Activated CD8-positive, alpha-beta T cell treated with anti-CD3 and anti-CD28 coated beads for 36 hours (primary cell): ENCODE results near the gene UBA52. TPM values are rescaled to one million over a fixed set of nuclear protein-coding genes. Genes with fewer than 3 reads are reported as not detected.

Experiments
- ATAC-seq: fragments of 200-7000 bp; cut with Tn5 transposase; one replicate; pipeline ENCODE4 v1.10.0; 2021; ENCODE audit warnings: mild to moderate bottlenecking, moderate library complexity
- CTCF ChIA-PET: fragments of 350-600 bp; sonication (Branson Sonifier 250); formaldehyde crosslinking; loops from one replicate; lab custom pipeline; 2021; ENCODE audit warnings: antibody characterized with exemption; lab: Charles Lee
- POLR2A ChIA-PET: fragments of 350-600 bp; sonication (Branson Sonifier 250); formaldehyde crosslinking; loops from one replicate; lab custom pipeline; 2021; ENCODE audit warnings: antibody characterized with exemption; lab: Charles Lee
- DNase-seq: peaks from one replicate; pipeline ENCODE4 v3.0.0-alpha.2; 2020
- H3K27ac Mint-ChIP-seq: one replicate; pipeline ENCODE4 v1.8.0; 2021; ENCODE audit warnings: mild to moderate bottlenecking, mixed read lengths
- H3K27me3 Mint-ChIP-seq: one replicate; pipeline ENCODE4 v1.8.0; 2021; ENCODE audit warnings: mixed read lengths
- H3K36me3 Mint-ChIP-seq: one replicate; pipeline ENCODE4 v1.8.0; 2021; ENCODE audit warnings: low read depth, mixed read lengths
- H3K4me1 Mint-ChIP-seq: one replicate; pipeline ENCODE4 v1.8.0; 2021; ENCODE audit warnings: low read depth, mixed read lengths
- H3K4me3 Mint-ChIP-seq: one replicate; pipeline ENCODE4 v1.8.0; 2021; ENCODE audit warnings: mild to moderate bottlenecking, moderate library complexity, mixed read lengths
- H3K9me3 Mint-ChIP-seq: one replicate; pipeline ENCODE4 v1.8.0; 2021; ENCODE audit warnings: mixed read lengths
- CTCF ChIP-seq: fragments of 200-600 bp; IDR thresholded peaks from one replicate; pipeline ENCODE4 v1.8.0; 2022; ENCODE audit warnings: antibody characterized with exemption, mild to moderate bottlenecking
- intact Hi-C: fragments of 100-400 bp; cut with micrococcal nuclease; formaldehyde crosslinking; loops from one replicate; pipeline ENCODE4 v1.10.0; 2022
- total RNA-seq, 2 experiments: library from RNA; stranded (reverse); gene quantifications; one replicate each; pipeline ENCODE4 v1.2.3, GENCODE V29; 2021

UBA52 gene
- total RNA-seq, 2 experiments from 2014 or later, result 1,795 to 1,837 TPM

GRCh38 chr19:18617562-18617961, 45.9 kb downstream of the UBA52 start:
- ATAC-seq (no peak), DNase-seq (no peak)
- Mint-ChIP-seq H3K9me3 (no peaks in the 10 kb centered on the region), H3K4me3 (no peak overlapping the region), H3K4me1 (peaks cover 6% of the 10 kb centered on the region), H3K27me3 (peaks cover 31% of the 10 kb centered on the region), H3K36me3 (no peaks in the 10 kb centered on the region), H3K27ac (no peak overlapping the region)
- POLR2A ChIA-PET, result no interaction called here
- CTCF ChIA-PET, result no interaction called here
- intact Hi-C loops, result no loop called here
- no peak for TF ChIP-seq CTCF

GRCh38 chr19:18618236-18618635, 46.6 kb downstream of the UBA52 start:
- intact Hi-C loops, result no loop called here
- ATAC-seq (no peak), DNase-seq (no peak)
- ChIA-PET POLR2A (no interaction called here), CTCF (no interaction called here)
- Mint-ChIP-seq H3K9me3 (no peaks in the 10 kb centered on the region), H3K36me3 (no peaks in the 10 kb centered on the region), H3K4me1 (peaks cover 4% of the 10 kb centered on the region), H3K4me3 (no peak overlapping the region), H3K27ac (no peak overlapping the region), H3K27me3 (peaks cover 29% of the 10 kb centered on the region)
- no peak for TF ChIP-seq CTCF

GRCh38 chr19:18620311-18620710, 48.7 kb downstream of the UBA52 start:
- no peak overlapping the region for H3K4me3 Mint-ChIP-seq
- H3K4me1 Mint-ChIP-seq, result no peaks in the 10 kb centered on the region
- H3K27me3 Mint-ChIP-seq, result peaks cover 12% of the 10 kb centered on the region
- no peaks in the 10 kb centered on the region for H3K9me3 Mint-ChIP-seq
- no peaks in the 10 kb centered on the region for H3K36me3 Mint-ChIP-seq
- no peak for DNase-seq
- ChIA-PET CTCF (no interaction called here), POLR2A (no interaction called here)
- no peak for ATAC-seq
- no peak for TF ChIP-seq CTCF
- no peak overlapping the region for H3K27ac Mint-ChIP-seq
- intact Hi-C loops, result no loop called here

GRCh38 chr19:18620902-18621301, 49.2 kb downstream of the UBA52 start:
- ATAC-seq (no peak), DNase-seq (no peak)
- POLR2A ChIA-PET, result interaction anchor here (0.9 kb wide), 1 partner anchor 18 kb away, joined by 3 read pairs; no protein-coding TSS in a partner anchor
- no peak for TF ChIP-seq CTCF
- Mint-ChIP-seq H3K4me1 (no peaks in the 10 kb centered on the region), H3K9me3 (no peaks in the 10 kb centered on the region), H3K27ac (no peak overlapping the region), H3K36me3 (no peaks in the 10 kb centered on the region), H3K27me3 (peaks cover 10% of the 10 kb centered on the region), H3K4me3 (no peak overlapping the region)
- intact Hi-C loops, result no loop called here
- CTCF ChIA-PET, result no interaction called here

- ATAC-seq, result no peak
- ChIA-PET POLR2A (no interaction called here), CTCF (interaction anchor here (1.3 kb wide), 1 partner anchor 36 kb away, joined by 3 read pairs; no protein-coding TSS in a partner anchor)
- no peak for TF ChIP-seq CTCF
- Mint-ChIP-seq H3K9me3 (no peaks in the 10 kb centered on the region), H3K4me3 (no peak overlapping the region), H3K36me3 (no peaks in the 10 kb centered on the region), H3K27ac (no peak overlapping the region), H3K27me3 (no peaks in the 10 kb centered on the region), H3K4me1 (no peaks in the 10 kb centered on the region)
- DNase-seq, result no peak
- intact Hi-C loops, result no loop called here
Measured at GRCh38 chr19:18626906-18627305, 55.2 kb downstream of the UBA52 start.

Other genes with a start within 250 kb of the UBA52 start
- gene LSM4, start 248.8 kb upstream of the UBA52 start, total RNA-seq, result 100 to 1,000 TPM; 426 to 433 TPM
- 10 to 100 TPM; 21.7 to 23.9 TPM for gene PGPEP1, start 231.3 kb upstream of the UBA52 start, total RNA-seq
- not detected for gene GDF15, start 185.7 kb upstream of the UBA52 start, total RNA-seq
- gene LRRC25, start 174.2 kb upstream of the UBA52 start, total RNA-seq, result not detected
- gene SSBP4, start 152.5 kb upstream of the UBA52 start, total RNA-seq, result 100 to 1,000 TPM in 1 of 2 experiments, 10 to 100 TPM in 1; 98.2 to 102 TPM
- gene ISYNA1, start 133.7 kb upstream of the UBA52 start, total RNA-seq, result 10 to 100 TPM; 48.6 to 54.9 TPM
- gene ELL, start 49.8 kb upstream of the UBA52 start, total RNA-seq, result 10 to 100 TPM; 20.1 to 21.9 TPM
- gene FKBP8, start 28.3 kb upstream of the UBA52 start, total RNA-seq, result 100 to 1,000 TPM; 216 to 220 TPM
- gene KXD1, start 14.0 kb upstream of the UBA52 start, total RNA-seq, result 100 to 1,000 TPM; 137 to 142 TPM
- gene REX1BD, start 16.9 kb downstream of the UBA52 start, total RNA-seq, result 10 to 100 TPM; 61.2 to 65.1 TPM
- gene CRLF1, start 34.9 kb downstream of the UBA52 start, total RNA-seq, result not detected
- gene TMEM59L, start 41.0 kb downstream of the UBA52 start, total RNA-seq, result not detected
- gene KLHL26, start 65.2 kb downstream of the UBA52 start, total RNA-seq, result 10 to 100 TPM; 10.3 to 10.8 TPM
- 1 to 10 TPM; 4.4 to 4.5 TPM for gene CRTC1, start 111.8 kb downstream of the UBA52 start, total RNA-seq
- not detected for gene COMP, start 219.4 kb downstream of the UBA52 start, total RNA-seq